ENCODE data around the gene CPSF4L.

- TF ChIP-seq SUZ12 (IDR thresholded peaks at IDR 0.05; ENCODE audit: extremely low read depth, insufficient read depth, insufficient read length), result no peak
- no peak for TF ChIP-seq ZNF274 (IDR thresholded peaks at IDR 0.05; ENCODE audit: low read depth, low read length)
Observed at GRCh38 chr17:73261617-73261951, at the start of gene CPSF4L.
